ENCODE data around the gene KCNJ8.
"Not testable (repeated sequence)": the region's sequence is repeated elsewhere in the genome, so short reads cannot be mapped to it uniquely, and the experiment has no call there.

KCNJ8 gene

GRCh38 chr12:21814327-21814726, 39.8 kb upstream of the KCNJ8 start:
- DNase-seq: no peak
- ChIA-PET POLR2A (no interaction called here), CTCF (no interaction called here)
- Histone ChIP-seq H3K27me3 (replicated peaks in 2 of 5; ENCODE audit: control insufficient read depth in 4 of 5, insufficient read depth in 5 of 5, low read length in 4 of 5) (peaks cover 0 to 2% (median 0%) of the 10 kb centered on the region in 5 experiments), H3K9me3 (ENCODE audit: control extremely low read depth in 1 of 5, control insufficient read depth in 4 of 5, insufficient read depth in 2 of 5, low read depth in 1 of 5, low read length in 4 of 5) (no peaks in the 10 kb centered on the region), H3K4me3 (ENCODE audit: control insufficient read depth in 1 of 7, extremely low read depth in 1 of 7, insufficient read depth in 4 of 7, low read depth in 2 of 7, low read length in 6 of 7) (no peak overlapping the region), H3K27ac (ENCODE audit: insufficient read depth in 1 of 2, low read depth in 1 of 2, low read length in 2 of 2, poor library complexity in 1 of 2, severe bottlenecking in 2 of 2) (no peak overlapping the region), H3K36me3 (ENCODE audit: control insufficient read depth in 4 of 4, insufficient read depth in 4 of 4, low read length in 3 of 4) (no peaks in the 10 kb centered on the region), H3K4me1 (ENCODE audit: control extremely low read depth in 1 of 4, control insufficient read depth in 4 of 4, insufficient read depth in 4 of 4, low read length in 3 of 4) (no peaks in the 10 kb centered on the region)
- 100% methylated on average over 1 of the region's 2 CpGs for WGBS (ENCODE audit: insufficient coverage)

DNA sequence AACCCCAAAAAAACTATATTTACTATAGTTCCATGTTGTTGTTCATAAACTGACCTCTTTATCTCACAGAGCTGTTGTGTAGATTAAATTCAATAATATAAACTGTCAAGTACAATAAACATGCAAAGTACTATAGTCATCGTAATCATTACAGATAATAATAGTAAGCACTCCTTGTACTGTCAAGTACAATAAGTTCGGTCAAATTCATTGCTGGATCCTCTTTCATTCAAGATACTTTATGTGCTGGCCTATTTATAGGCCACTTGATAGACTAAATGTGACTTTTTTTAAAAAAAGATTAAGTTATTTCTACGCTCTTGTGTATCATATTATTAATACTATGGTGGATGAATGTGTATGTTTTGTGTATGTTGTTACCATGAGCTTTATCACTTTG, 39.2 kb upstream of the KCNJ8 start:
- WGBS (ENCODE audit: insufficient coverage): no CpG with 5 or more reads among the region's 3 CpGs
- no peak for DNase-seq

GRCh38 chr12:21813125-21813524, 38.6 kb upstream of the KCNJ8 start:
- Histone ChIP-seq H3K9me3 (ENCODE audit: control extremely low read depth in 1 of 5, control insufficient read depth in 4 of 5, insufficient read depth in 2 of 5, low read depth in 1 of 5, low read length in 4 of 5) (no peaks in the 10 kb centered on the region), H3K27ac (ENCODE audit: insufficient read depth in 1 of 2, low read depth in 1 of 2, low read length in 2 of 2, poor library complexity in 1 of 2, severe bottlenecking in 2 of 2) (no peak overlapping the region), H3K36me3 (ENCODE audit: control insufficient read depth in 4 of 4, insufficient read depth in 4 of 4, low read length in 3 of 4) (no peaks in the 10 kb centered on the region), H3K4me1 (ENCODE audit: control extremely low read depth in 1 of 4, control insufficient read depth in 4 of 4, insufficient read depth in 4 of 4, low read length in 3 of 4) (no peaks in the 10 kb centered on the region), H3K4me3 (ENCODE audit: control insufficient read depth in 1 of 7, extremely low read depth in 1 of 7, insufficient read depth in 4 of 7, low read depth in 2 of 7, low read length in 6 of 7) (no peak overlapping the region), H3K27me3 (replicated peaks in 2 of 5; ENCODE audit: control insufficient read depth in 4 of 5, insufficient read depth in 5 of 5, low read length in 4 of 5) (peaks cover 0 to 2% (median 0%) of the 10 kb centered on the region in 5 experiments)
- POLR2A ChIA-PET: no interaction called here
- DNase-seq: peak; percentile 2 to 36 (median 3)
- CTCF ChIA-PET: no interaction called here

More for the DNA sequence above, 39.2 kb upstream of the KCNJ8 start:
- H3K9me3 ChIP-seq (ENCODE audit: control extremely low read depth in 1 of 5, control insufficient read depth in 4 of 5, insufficient read depth in 2 of 5, low read depth in 1 of 5, low read length in 4 of 5): no peaks in the 10 kb centered on the region
- H3K4me3 ChIP-seq (ENCODE audit: control insufficient read depth in 1 of 7, extremely low read depth in 1 of 7, insufficient read depth in 4 of 7, low read depth in 2 of 7, low read length in 6 of 7): no peak overlapping the region
- CTCF ChIA-PET: no interaction called here
- H3K4me1 ChIP-seq (ENCODE audit: control extremely low read depth in 1 of 4, control insufficient read depth in 4 of 4, insufficient read depth in 4 of 4, low read length in 3 of 4): no peaks in the 10 kb centered on the region
- H3K27ac ChIP-seq (ENCODE audit: insufficient read depth in 1 of 2, low read depth in 1 of 2, low read length in 2 of 2, poor library complexity in 1 of 2, severe bottlenecking in 2 of 2): no peak overlapping the region
- H3K36me3 ChIP-seq (ENCODE audit: control insufficient read depth in 4 of 4, insufficient read depth in 4 of 4, low read length in 3 of 4): no peaks in the 10 kb centered on the region
- POLR2A ChIA-PET: no interaction called here
- peaks cover 0 to 2% (median 0%) of the 10 kb centered on the region in 5 experiments for H3K27me3 ChIP-seq (replicated peaks in 2 of 5; ENCODE audit: control insufficient read depth in 4 of 5, insufficient read depth in 5 of 5, low read length in 4 of 5)

- H3K4me1 ChIP-seq (ENCODE audit: control extremely low read depth in 1 of 4, control insufficient read depth in 4 of 4, insufficient read depth in 4 of 4, low read length in 3 of 4); DNase-seq; H3K27me3 ChIP-seq (replicated peaks in 2 of 5; ENCODE audit: control insufficient read depth in 4 of 5, insufficient read depth in 5 of 5, low read length in 4 of 5); POLR2A ChIA-PET; H3K4me3 ChIP-seq (ENCODE audit: control insufficient read depth in 1 of 7, extremely low read depth in 1 of 7, insufficient read depth in 4 of 7, low read depth in 2 of 7, low read length in 6 of 7); CTCF ChIA-PET; H3K27ac ChIP-seq (ENCODE audit: insufficient read depth in 1 of 2, low read depth in 1 of 2, low read length in 2 of 2, poor library complexity in 1 of 2, severe bottlenecking in 2 of 2); H3K9me3 ChIP-seq (ENCODE audit: control extremely low read depth in 1 of 5, control insufficient read depth in 4 of 5, insufficient read depth in 2 of 5, low read depth in 1 of 5, low read length in 4 of 5); H3K36me3 ChIP-seq (ENCODE audit: control insufficient read depth in 4 of 4, insufficient read depth in 4 of 4, low read length in 3 of 4): not testable (repeated sequence)
- WGBS (ENCODE audit: insufficient coverage): 100% methylated on average over 1 of the region's 2 CpGs
Observed at GRCh38 chr12:21812340-21812739, 37.8 kb upstream of the KCNJ8 start.

GRCh38 chr12:21809100-21809499, 34.6 kb upstream of the KCNJ8 start:
- POLR2A ChIA-PET: no interaction called here
- no peak overlapping the region for H3K4me3 ChIP-seq (ENCODE audit: control insufficient read depth in 1 of 7, extremely low read depth in 1 of 7, insufficient read depth in 4 of 7, low read depth in 2 of 7, low read length in 6 of 7)
- no peak for DNase-seq

DNA sequence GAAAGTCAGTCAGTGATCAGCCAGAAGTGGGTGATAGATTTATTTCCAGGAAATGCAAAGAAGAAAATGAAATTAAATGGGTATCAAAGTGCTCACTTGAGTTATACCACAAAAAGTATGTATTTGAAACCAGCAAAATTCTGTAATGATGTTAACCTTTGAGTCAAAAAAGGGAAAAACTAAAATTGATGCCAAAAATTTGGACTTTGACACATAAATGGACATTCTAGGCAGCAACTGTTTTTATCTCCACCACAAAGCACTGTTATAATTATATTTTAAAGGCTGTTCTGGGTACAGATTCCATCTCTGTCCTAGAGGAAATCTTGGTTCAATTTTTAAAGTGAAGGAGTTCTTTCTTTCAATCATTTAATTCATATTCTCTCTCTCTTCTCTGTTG, 31.7 kb upstream of the KCNJ8 start:
- no peaks in the 10 kb centered on the region for H3K4me1 ChIP-seq (ENCODE audit: control extremely low read depth in 1 of 4, control insufficient read depth in 4 of 4, insufficient read depth in 4 of 4, low read length in 3 of 4)
- DNase-seq: no peak
- ChIA-PET CTCF (no interaction called here), POLR2A (no interaction called here)
- no peaks in the 10 kb centered on the region for H3K9me3 ChIP-seq (ENCODE audit: control extremely low read depth in 1 of 5, control insufficient read depth in 4 of 5, insufficient read depth in 2 of 5, low read depth in 1 of 5, low read length in 4 of 5)
- H3K27ac ChIP-seq (ENCODE audit: insufficient read depth in 1 of 2, low read depth in 1 of 2, low read length in 2 of 2, poor library complexity in 1 of 2, severe bottlenecking in 2 of 2): no peak overlapping the region
- H3K27me3 ChIP-seq (replicated peaks in 2 of 5; ENCODE audit: control insufficient read depth in 4 of 5, insufficient read depth in 5 of 5, low read length in 4 of 5): no peaks in the 10 kb centered on the region
- no peaks in the 10 kb centered on the region for H3K36me3 ChIP-seq (ENCODE audit: control insufficient read depth in 4 of 4, insufficient read depth in 4 of 4, low read length in 3 of 4)
- H3K4me3 ChIP-seq (ENCODE audit: control insufficient read depth in 1 of 7, extremely low read depth in 1 of 7, insufficient read depth in 4 of 7, low read depth in 2 of 7, low read length in 6 of 7): no peak overlapping the region

More at GRCh38 chr12:21809100-21809499, 34.6 kb upstream of the KCNJ8 start:
- CTCF ChIA-PET: no interaction called here
- Histone ChIP-seq H3K27ac (ENCODE audit: insufficient read depth in 1 of 2, low read depth in 1 of 2, low read length in 2 of 2, poor library complexity in 1 of 2, severe bottlenecking in 2 of 2) (no peak overlapping the region), H3K4me1 (ENCODE audit: control extremely low read depth in 1 of 4, control insufficient read depth in 4 of 4, insufficient read depth in 4 of 4, low read length in 3 of 4) (no peaks in the 10 kb centered on the region), H3K9me3 (ENCODE audit: control extremely low read depth in 1 of 5, control insufficient read depth in 4 of 5, insufficient read depth in 2 of 5, low read depth in 1 of 5, low read length in 4 of 5) (no peaks in the 10 kb centered on the region), H3K27me3 (replicated peaks in 2 of 5; ENCODE audit: control insufficient read depth in 4 of 5, insufficient read depth in 5 of 5, low read length in 4 of 5) (no peaks in the 10 kb centered on the region), H3K36me3 (ENCODE audit: control insufficient read depth in 4 of 4, insufficient read depth in 4 of 4, low read length in 3 of 4) (no peaks in the 10 kb centered on the region)

DNA sequence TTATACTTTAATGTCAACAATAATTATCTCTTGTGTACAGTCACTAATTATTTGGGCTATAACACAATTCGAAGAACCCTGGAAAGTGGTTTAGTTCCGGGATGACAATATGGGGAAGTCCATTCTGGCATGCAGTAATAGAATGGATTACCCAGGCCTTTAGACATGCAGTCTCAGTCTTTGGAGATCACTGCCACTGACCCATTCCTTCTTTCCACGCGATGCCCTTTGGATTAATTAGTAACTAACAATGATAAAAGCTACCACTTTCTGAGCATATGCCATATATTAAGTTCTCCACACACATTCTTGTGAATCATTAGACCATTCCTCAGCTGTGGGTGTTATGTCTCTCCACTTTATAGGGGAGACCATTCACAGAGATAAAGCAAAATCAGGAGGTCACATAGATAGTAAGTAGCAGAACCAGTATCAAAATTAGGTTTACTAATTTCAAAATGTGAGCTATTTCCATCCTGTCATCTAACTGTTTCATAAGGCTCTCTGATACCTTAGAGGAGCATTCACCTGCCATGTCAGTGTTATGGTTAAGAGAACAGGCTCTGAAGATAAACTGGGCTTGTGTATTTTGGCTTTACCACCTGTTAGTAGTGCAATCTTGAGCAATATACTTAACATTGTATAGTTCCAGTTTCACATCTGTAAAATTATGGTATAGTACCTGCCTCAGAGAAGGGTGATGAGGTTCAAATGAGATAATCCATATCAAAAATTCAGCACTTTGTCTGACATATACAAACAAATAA, 27.2 kb upstream of the KCNJ8 start:
- Histone ChIP-seq H3K36me3 (ENCODE audit: control insufficient read depth in 4 of 4, insufficient read depth in 4 of 4, low read length in 3 of 4) (no peaks in the 10 kb centered on the region), H3K4me1 (ENCODE audit: control extremely low read depth in 1 of 4, control insufficient read depth in 4 of 4, insufficient read depth in 4 of 4, low read length in 3 of 4) (no peaks in the 10 kb centered on the region), H3K27me3 (replicated peaks in 2 of 5; ENCODE audit: control insufficient read depth in 4 of 5, insufficient read depth in 5 of 5, low read length in 4 of 5) (no peaks in the 10 kb centered on the region), H3K9me3 (ENCODE audit: control extremely low read depth in 1 of 5, control insufficient read depth in 4 of 5, insufficient read depth in 2 of 5, low read depth in 1 of 5, low read length in 4 of 5) (no peaks in the 10 kb centered on the region), H3K4me3 (ENCODE audit: control insufficient read depth in 1 of 7, extremely low read depth in 1 of 7, insufficient read depth in 4 of 7, low read depth in 2 of 7, low read length in 6 of 7) (no peak overlapping the region), H3K27ac (ENCODE audit: insufficient read depth in 1 of 2, low read depth in 1 of 2, low read length in 2 of 2, poor library complexity in 1 of 2, severe bottlenecking in 2 of 2) (no peak overlapping the region)
- 80% methylated on average over 2 of the region's 4 CpGs for WGBS (ENCODE audit: insufficient coverage)
- ChIA-PET POLR2A (interaction anchor here (0.6 kb wide), 1 partner anchor 76 kb away, joined by 3 read pairs; no protein-coding TSS in a partner anchor), CTCF (no interaction called here)
- no peak for DNase-seq

Measured in common myeloid progenitor, CD34-positive (primary cell).